Rectal smooth muscle tissue (tissue), 1 donor: ENCODE measurements around the gene TMEM213.
"Not testable (repeated sequence)": the region's sequence is repeated elsewhere in the genome, so short reads cannot be mapped to it uniquely, and the experiment has no call there.

Experiments used
- H3K27ac ChIP-seq: one replicate; pipeline ENCODE4 v1.7.0; 2013; ENCODE audit warnings: low read depth, low read length, inconsistent platforms
- H3K27me3 ChIP-seq: one replicate; pipeline ENCODE4 v1.7.0; 2013; ENCODE audit warnings: low read length; ENCODE audit not compliant: control insufficient read depth, insufficient read depth
- H3K36me3 ChIP-seq: one replicate; pipeline ENCODE4 v1.7.0; 2013; ENCODE audit warnings: low read length; ENCODE audit not compliant: control insufficient read depth, insufficient read depth
- H3K4me1 ChIP-seq: one replicate; pipeline ENCODE4 v1.7.0; 2013; ENCODE audit warnings: low read length; ENCODE audit not compliant: control insufficient read depth, insufficient read depth
- H3K4me3 ChIP-seq: one replicate; pipeline ENCODE4 v1.7.0; 2013; ENCODE audit warnings: low read length
- H3K9ac ChIP-seq: one replicate; pipeline ENCODE4 v1.7.0; 2013; ENCODE audit warnings: low read length

Gene TMEM213

GRCh38 chr7:138770904-138771303 lies 26.9 kb upstream of the TMEM213 start:
- Histone ChIP-seq H3K9ac (no peak overlapping the region), H3K36me3 (no peaks in the 10 kb centered on the region), H3K4me3 (no peak overlapping the region), H3K27me3 (no peaks in the 10 kb centered on the region), H3K27ac (no peak overlapping the region), H3K4me1 (no peaks in the 10 kb centered on the region)

- Histone ChIP-seq H3K36me3 (no peaks in the 10 kb centered on the region), H3K4me1 (no peaks in the 10 kb centered on the region), H3K9ac (no peak overlapping the region), H3K27me3 (no peaks in the 10 kb centered on the region), H3K4me3 (no peak overlapping the region), H3K27ac (no peak overlapping the region)
Measured at GRCh38 chr7:138773176-138773575, 24.6 kb upstream of the TMEM213 start.

- no peak overlapping the region for H3K9ac ChIP-seq
- H3K27me3 ChIP-seq, result no peaks in the 10 kb centered on the region
- H3K4me1 ChIP-seq, result no peaks in the 10 kb centered on the region
- no peak overlapping the region for H3K27ac ChIP-seq
- H3K36me3 ChIP-seq, result no peaks in the 10 kb centered on the region
- H3K4me3 ChIP-seq, result no peak overlapping the region
Measured at GRCh38 chr7:138773817-138774216, 24.0 kb upstream of the TMEM213 start.

DNA sequence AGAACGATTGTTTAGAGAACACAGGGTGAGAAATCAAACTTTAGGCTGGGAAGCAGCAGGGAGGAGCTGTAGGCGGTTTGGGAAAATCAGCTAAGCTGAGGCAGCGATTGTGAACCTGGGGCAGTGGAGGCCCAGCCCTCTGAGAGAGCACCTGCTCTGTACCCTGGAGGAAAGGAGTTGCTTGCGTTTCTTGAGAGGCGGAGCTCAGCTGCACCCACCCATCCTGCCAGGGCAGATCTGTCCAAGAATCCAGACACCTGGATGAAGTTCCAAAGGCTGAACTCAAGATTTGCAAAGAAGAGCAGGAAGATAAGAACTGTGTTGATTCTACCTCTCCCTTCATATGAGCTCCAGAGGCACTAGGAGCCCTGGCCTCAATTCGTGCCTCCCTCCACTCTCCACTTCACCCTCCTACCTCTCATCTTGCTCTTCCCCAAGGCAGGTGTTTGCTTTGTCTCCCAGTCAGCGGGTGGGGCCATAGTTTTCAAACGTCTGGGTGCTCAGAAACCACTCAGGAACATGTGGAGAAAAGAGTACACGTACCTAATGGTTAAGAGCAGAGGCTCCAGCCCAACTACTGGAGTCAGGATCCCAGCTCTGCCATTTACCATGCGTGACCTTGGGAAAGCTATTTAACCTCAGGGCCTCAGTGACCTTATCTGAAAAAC lies 21.5 kb upstream of the TMEM213 start:
- no peaks in the 10 kb centered on the region for H3K36me3 ChIP-seq
- H3K9ac ChIP-seq, result no peak overlapping the region
- H3K27ac ChIP-seq, result no peak overlapping the region
- no peaks in the 10 kb centered on the region for H3K27me3 ChIP-seq
- no peaks in the 10 kb centered on the region for H3K4me1 ChIP-seq
- H3K4me3 ChIP-seq, result no peak overlapping the region

DNA sequence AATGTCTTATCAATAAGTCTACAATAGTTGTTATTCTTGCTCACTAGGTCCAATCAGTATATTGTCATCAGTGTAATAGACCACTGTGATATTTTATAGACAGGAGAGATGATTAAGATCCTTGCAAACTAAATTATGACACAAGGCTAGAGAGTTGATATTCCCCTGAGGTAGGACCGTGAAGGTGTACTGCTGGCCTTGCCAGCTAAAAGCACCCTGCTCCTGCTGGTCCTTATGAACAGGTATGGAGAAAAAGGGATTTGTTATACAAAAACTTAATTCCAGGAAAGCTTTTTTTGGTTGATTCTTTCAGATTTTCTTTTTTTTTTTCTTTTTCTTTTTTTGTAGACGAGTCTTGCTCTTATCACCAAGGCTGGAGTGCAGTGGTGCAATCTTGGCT lies 16.8 kb upstream of the TMEM213 start:
- H3K4me1 ChIP-seq, result no peaks in the 10 kb centered on the region
- H3K36me3 ChIP-seq, result no peaks in the 10 kb centered on the region
- H3K27ac ChIP-seq, result no peak overlapping the region
- H3K9ac ChIP-seq, result no peak overlapping the region
- no peak overlapping the region for H3K4me3 ChIP-seq
- H3K27me3 ChIP-seq, result no peaks in the 10 kb centered on the region

GRCh38 chr7:138784692-138785091 lies 13.1 kb upstream of the TMEM213 start:
- H3K4me1 ChIP-seq, result no peaks in the 10 kb centered on the region
- no peak overlapping the region for H3K4me3 ChIP-seq
- H3K36me3 ChIP-seq, result no peaks in the 10 kb centered on the region
- no peak overlapping the region for H3K27ac ChIP-seq
- H3K9ac ChIP-seq, result no peak overlapping the region
- no peaks in the 10 kb centered on the region for H3K27me3 ChIP-seq

- no peak overlapping the region for H3K9ac ChIP-seq
- H3K27me3 ChIP-seq, result no peaks in the 10 kb centered on the region
- H3K4me3 ChIP-seq, result no peak overlapping the region
- no peak overlapping the region for H3K27ac ChIP-seq
- no peaks in the 10 kb centered on the region for H3K36me3 ChIP-seq
- no peaks in the 10 kb centered on the region for H3K4me1 ChIP-seq
Measured at GRCh38 chr7:138785587-138786437, 12.0 kb upstream of the TMEM213 start.

- no peaks in the 10 kb centered on the region for H3K27me3 ChIP-seq
- H3K4me1 ChIP-seq, result no peaks in the 10 kb centered on the region
- no peak overlapping the region for H3K27ac ChIP-seq
- H3K36me3 ChIP-seq, result no peaks in the 10 kb centered on the region
- no peak overlapping the region for H3K4me3 ChIP-seq
- H3K9ac ChIP-seq, result no peak overlapping the region
Measured at GRCh38 chr7:138796038-138796615, 1.7 kb upstream of the TMEM213 start.

- H3K4me1 ChIP-seq, H3K9ac ChIP-seq, H3K27me3 ChIP-seq, H3K4me3 ChIP-seq, H3K27ac ChIP-seq, H3K36me3 ChIP-seq: not testable (repeated sequence)
Measured at GRCh38 chr7:138797046-138797445, 748 bp upstream of the TMEM213 start.

DNA sequence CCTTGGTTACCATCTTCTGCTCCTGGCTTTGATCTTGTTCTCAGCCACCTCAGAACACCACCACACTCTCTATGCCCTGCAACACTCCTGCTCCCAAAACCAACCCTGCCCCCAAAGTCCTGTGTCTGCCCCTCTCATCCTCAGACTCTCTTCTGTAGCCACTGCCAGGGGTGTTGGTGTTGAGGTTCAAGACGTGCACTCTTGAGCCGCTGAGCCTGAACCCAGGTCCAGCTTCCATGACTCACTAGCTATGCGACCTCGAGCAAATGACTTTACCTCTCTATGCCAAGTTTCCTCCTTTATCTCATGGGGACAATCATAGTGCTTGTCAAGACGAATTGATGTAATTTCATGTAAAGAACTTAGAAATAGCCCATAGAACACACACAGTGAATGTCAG lies 1.0 kb downstream of the TMEM213 start:
- no peak overlapping the region for H3K4me3 ChIP-seq
- H3K4me1 ChIP-seq, result no peaks in the 10 kb centered on the region
- no peaks in the 10 kb centered on the region for H3K36me3 ChIP-seq
- no peak overlapping the region for H3K27ac ChIP-seq
- no peak overlapping the region for H3K9ac ChIP-seq
- no peaks in the 10 kb centered on the region for H3K27me3 ChIP-seq

DNA sequence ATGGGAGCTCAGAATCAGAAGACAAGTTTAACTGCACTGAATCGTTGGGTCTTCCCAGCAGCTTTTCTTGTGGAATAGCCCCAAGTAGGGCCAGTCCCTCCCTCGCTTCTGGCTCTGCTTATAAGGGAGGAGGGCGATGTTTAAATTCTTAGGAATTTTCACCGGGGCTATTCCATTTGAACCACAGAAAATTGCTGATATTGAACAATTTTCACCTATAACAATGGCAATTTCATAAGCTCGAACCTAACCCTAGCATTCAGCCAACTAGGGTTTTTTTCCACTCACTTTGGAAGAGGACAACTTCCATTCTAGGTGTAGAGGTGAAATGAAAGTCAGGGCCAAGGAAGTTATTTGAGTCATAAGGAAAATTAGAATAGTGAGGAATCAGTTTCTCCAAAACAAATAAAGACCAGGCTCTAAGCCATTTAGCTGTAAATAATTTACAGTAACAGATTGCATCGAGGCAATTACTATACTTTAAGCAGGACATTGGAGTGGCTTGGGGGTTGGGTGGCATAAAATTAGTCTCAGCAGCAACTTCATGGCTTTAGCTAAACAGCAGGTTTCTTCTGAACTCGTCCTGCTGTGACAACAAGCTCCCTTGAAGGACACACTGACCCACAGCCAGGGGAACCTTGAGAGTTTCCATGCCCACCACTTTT lies 1.7 kb downstream of the TMEM213 start:
- H3K27me3 ChIP-seq, result no peaks in the 10 kb centered on the region
- no peak overlapping the region for H3K27ac ChIP-seq
- no peaks in the 10 kb centered on the region for H3K4me1 ChIP-seq
- H3K9ac ChIP-seq, result no peak overlapping the region
- no peaks in the 10 kb centered on the region for H3K36me3 ChIP-seq
- no peak overlapping the region for H3K4me3 ChIP-seq

- Histone ChIP-seq H3K4me3 (no peak overlapping the region), H3K4me1 (no peaks in the 10 kb centered on the region), H3K27me3 (no peaks in the 10 kb centered on the region), H3K9ac (no peak overlapping the region), H3K36me3 (no peaks in the 10 kb centered on the region), H3K27ac (no peak overlapping the region)
Measured at GRCh38 chr7:138801256-138801655, 3.5 kb downstream of the TMEM213 start.
